Activated naive CD4-positive, alpha-beta T cell treated with anti-CD3 and anti-CD28 coated beads for 36 hours (primary cell): ENCODE data around the gene WDR59. TPM values are rescaled to one million over a fixed set of nuclear protein-coding genes. Genes with fewer than 3 reads are reported as not detected.

Source experiments
- CTCF ChIA-PET: fragments of 350-600 bp; sonication (Branson Sonifier 250); formaldehyde crosslinking; loops from one replicate; lab custom pipeline; 2021; ENCODE audit warnings: antibody characterized with exemption; lab: Charles Lee
- DNase-seq: peaks from one replicate; pipeline ENCODE4 v3.0.0-alpha.2; 2020
- H3K27ac Mint-ChIP-seq: one replicate; pipeline ENCODE4 v1.8.0; 2021; ENCODE audit warnings: mild to moderate bottlenecking, mixed read lengths
- H3K27me3 Mint-ChIP-seq: one replicate; pipeline ENCODE4 v1.8.0; 2021; ENCODE audit warnings: low read depth, mixed read lengths
- H3K36me3 Mint-ChIP-seq: one replicate; pipeline ENCODE4 v1.8.0; 2021; ENCODE audit warnings: low read depth, mixed read lengths
- H3K4me1 Mint-ChIP-seq: one replicate; pipeline ENCODE4 v1.8.0; 2021; ENCODE audit warnings: low read depth, mixed read lengths
- H3K4me3 Mint-ChIP-seq: one replicate; pipeline ENCODE4 v1.8.0; 2021; ENCODE audit warnings: mild to moderate bottlenecking, moderate library complexity, mixed read lengths
- H3K9me3 Mint-ChIP-seq: one replicate; pipeline ENCODE4 v1.8.0; 2021; ENCODE audit warnings: mixed read lengths
- intact Hi-C: fragments of 100-400 bp; cut with micrococcal nuclease; formaldehyde crosslinking; loops from one replicate; pipeline ENCODE4 v1.15.1; 2023
- total RNA-seq, 2 experiments: library from RNA; stranded (reverse); gene quantifications; one replicate each; pipeline ENCODE4 v1.2.3, GENCODE V29; 2021

The WDR59 gene
- total RNA-seq, 2 experiments from 2014 or later, result 47.8 to 55.6 TPM

DNA sequence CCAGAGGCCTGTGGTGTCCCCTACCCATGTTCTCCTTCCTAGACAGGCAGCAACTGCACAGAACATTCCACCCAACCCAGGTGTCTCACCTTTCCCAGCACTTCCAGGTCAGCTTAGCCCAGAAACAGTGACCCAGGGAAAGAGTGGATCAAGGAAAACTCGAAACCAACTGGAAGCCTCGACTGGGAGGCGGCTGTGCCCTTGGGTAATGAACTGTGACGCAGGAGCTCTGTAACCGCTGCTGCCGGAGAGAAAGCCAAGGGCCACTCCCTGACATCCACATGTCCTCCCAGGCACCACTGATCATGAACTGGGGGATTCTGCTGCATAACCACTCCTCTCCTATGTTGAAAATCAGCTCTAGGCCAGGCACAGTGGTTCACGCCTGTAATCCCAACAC lies 34.4 kb downstream of the WDR59 start:
- CTCF ChIA-PET, result interaction anchor here (0.6 kb wide), 1 partner anchor 332 kb away, joined by 3 read pairs; no protein-coding TSS in a partner anchor
- Mint-ChIP-seq H3K4me1 (no peaks in the 10 kb centered on the region), H3K9me3 (no peaks in the 10 kb centered on the region), H3K27me3 (no peaks in the 10 kb centered on the region), H3K36me3 (peaks cover 29% of the 10 kb centered on the region), H3K4me3 (no peak overlapping the region), H3K27ac (no peak overlapping the region)
- intact Hi-C loops, result no loop called here
- no peak for DNase-seq

DNA sequence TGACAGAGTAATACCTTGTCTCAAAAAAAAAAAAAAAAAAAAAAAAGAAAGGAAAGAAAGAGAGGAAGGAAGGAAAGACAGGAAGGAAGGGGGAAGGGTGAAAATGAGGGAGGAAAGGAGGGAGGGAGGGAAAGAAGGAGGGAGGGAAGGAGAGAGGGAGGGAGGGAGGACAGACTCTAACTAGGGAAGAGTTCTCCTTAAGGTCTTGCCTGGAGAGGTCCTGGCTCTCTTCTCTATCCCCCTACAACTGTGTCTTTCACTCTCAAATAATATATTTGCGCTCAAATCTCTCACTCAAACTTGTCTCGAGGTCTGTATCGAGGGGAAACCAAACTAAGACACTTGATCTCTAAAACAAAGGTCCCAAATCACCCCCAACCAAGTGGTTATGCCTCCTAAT lies 35.6 kb downstream of the WDR59 start:
- Mint-ChIP-seq H3K4me1 (no peaks in the 10 kb centered on the region), H3K36me3 (peaks cover 28% of the 10 kb centered on the region), H3K4me3 (no peak overlapping the region), H3K27me3 (no peaks in the 10 kb centered on the region), H3K27ac (no peak overlapping the region), H3K9me3 (no peaks in the 10 kb centered on the region)
- DNase-seq, result no peak
- intact Hi-C loops, result no loop called here
- CTCF ChIA-PET, result interaction anchor here (1.0 kb wide), 1 partner anchor 86 kb away, joined by 3 read pairs; no protein-coding TSS in a partner anchor

DNA sequence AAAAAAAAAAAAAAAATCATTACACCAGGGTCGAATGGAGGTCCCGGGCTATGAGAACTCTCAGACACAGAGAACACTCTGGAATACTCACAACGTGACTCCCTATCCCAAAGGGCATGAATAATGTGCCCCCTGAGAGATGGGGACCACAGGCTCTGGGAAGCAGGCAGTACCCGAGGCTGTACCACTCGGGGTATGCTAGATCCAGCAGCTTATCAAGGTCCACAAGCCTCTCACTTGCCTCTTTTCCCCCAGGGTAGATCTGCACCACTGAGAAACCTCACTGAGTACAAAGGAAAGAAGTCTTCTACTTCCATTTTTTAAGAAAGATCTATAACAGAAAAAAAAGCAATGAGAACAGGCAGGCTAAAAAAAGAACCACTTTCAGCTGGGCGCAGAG lies 40.5 kb downstream of the WDR59 start:
- no peak overlapping the region for H3K27ac Mint-ChIP-seq
- intact Hi-C loops, result no loop called here
- no peak for DNase-seq
- CTCF ChIA-PET, result no interaction called here
- H3K4me3 Mint-ChIP-seq, result no peak overlapping the region
- no peaks in the 10 kb centered on the region for H3K9me3 Mint-ChIP-seq
- no peaks in the 10 kb centered on the region for H3K4me1 Mint-ChIP-seq
- peaks cover 30% of the 10 kb centered on the region for H3K36me3 Mint-ChIP-seq
- no peaks in the 10 kb centered on the region for H3K27me3 Mint-ChIP-seq

DNA sequence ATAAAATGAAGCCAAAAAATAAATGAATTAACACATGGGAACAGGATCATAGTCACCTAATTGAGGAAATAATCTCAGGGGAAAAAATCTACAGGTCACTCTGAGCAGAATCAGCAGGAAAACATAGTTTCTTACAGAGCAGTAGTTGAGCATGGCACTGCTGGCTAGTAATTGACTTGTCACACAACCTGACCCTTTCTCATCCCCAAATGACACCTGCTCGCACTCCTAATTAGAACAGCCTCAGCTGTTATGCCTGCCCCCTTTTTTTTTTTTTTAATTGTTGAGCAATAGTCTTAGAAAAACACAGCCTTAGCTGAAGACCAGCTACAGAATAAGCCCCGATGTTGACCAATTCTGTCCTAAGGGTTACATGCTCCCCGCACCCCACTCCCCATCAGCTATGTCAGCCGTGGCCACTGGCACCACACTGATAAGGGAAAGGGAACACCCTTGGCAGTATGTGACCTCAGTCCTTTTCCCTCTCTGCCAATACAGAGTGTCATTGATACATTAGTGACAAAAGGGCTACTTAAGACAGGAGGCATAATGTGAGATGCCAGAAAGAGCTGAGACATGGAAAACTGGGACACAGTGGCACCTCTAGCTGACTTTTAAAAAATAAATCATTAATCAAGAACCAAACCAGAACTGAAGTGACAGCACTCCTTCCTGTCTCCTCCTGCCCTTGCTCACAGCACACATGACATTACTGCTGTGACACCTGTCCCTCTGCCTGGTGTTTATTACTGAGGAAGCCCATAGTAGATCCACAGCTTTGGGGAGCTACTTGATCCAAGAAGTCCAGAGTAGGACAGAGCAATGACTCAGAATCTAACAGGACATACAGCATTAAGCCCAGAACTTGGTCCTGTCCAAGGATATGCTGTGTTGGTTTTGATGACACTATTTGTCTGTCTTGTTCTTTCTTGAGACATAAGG lies 41.7 kb downstream of the WDR59 start:
- CTCF ChIA-PET, result no interaction called here
- intact Hi-C loops, result no loop called here
- no peak for DNase-seq
- H3K9me3 Mint-ChIP-seq, result no peaks in the 10 kb centered on the region
- no peak overlapping the region for H3K27ac Mint-ChIP-seq
- H3K27me3 Mint-ChIP-seq, result no peaks in the 10 kb centered on the region
- H3K4me3 Mint-ChIP-seq, result no peak overlapping the region
- H3K4me1 Mint-ChIP-seq, result no peaks in the 10 kb centered on the region
- peaks cover 28% of the 10 kb centered on the region for H3K36me3 Mint-ChIP-seq

DNA sequence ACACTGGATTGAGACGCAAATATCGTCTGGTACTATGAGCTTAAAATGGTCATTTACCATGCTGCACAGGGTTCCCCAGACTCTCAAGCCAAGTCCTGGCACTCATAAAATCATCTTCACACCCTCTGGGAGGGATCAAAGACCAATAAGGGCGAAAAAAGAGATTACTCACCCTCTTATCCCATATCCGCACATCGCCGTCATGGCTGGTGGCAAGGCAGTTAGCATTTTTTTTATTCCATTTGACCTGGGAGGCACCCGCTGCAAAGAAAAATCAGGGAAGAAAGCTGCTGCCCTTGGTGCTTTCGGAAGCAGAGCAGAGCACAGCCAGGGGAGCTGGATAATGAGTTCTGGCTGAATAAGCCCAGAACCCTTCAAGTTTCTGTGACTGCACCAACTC lies 42.4 kb downstream of the WDR59 start:
- Mint-ChIP-seq H3K4me1 (no peaks in the 10 kb centered on the region), H3K27me3 (no peaks in the 10 kb centered on the region), H3K27ac (no peak overlapping the region), H3K4me3 (no peak overlapping the region), H3K36me3 (peaks cover 30% of the 10 kb centered on the region), H3K9me3 (no peaks in the 10 kb centered on the region)
- intact Hi-C loops, result no loop called here
- DNase-seq, result no peak
- CTCF ChIA-PET, result interaction anchor here (0.6 kb wide), 1 partner anchor 15 kb away, joined by 4 read pairs; no protein-coding TSS in a partner anchor

DNA sequence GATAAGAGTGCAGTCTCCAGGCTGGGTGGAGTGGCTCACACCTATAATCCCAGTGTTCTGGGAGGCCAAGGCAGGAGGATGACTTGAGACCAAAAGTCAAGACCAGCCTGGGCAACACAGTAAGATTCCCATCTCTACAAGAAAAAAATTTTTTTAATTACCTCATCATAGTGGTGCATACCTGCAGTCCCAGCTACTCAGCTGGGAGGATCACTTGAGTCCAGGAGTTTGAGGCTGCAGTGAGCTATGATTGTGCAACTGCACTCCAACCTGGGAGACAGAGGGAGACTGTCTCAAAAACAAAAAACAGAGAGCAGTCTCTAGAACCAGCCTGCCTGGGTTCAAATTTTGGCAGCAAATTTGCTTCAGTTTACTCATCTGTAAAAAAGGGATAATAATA lies 45.2 kb downstream of the WDR59 start:
- Mint-ChIP-seq H3K36me3 (peaks cover 30% of the 10 kb centered on the region), H3K4me1 (no peaks in the 10 kb centered on the region), H3K4me3 (no peak overlapping the region), H3K27me3 (no peaks in the 10 kb centered on the region), H3K9me3 (no peaks in the 10 kb centered on the region), H3K27ac (no peak overlapping the region)
- DNase-seq, result no peak
- CTCF ChIA-PET, result no interaction called here
- intact Hi-C loops, result no loop called here

DNA sequence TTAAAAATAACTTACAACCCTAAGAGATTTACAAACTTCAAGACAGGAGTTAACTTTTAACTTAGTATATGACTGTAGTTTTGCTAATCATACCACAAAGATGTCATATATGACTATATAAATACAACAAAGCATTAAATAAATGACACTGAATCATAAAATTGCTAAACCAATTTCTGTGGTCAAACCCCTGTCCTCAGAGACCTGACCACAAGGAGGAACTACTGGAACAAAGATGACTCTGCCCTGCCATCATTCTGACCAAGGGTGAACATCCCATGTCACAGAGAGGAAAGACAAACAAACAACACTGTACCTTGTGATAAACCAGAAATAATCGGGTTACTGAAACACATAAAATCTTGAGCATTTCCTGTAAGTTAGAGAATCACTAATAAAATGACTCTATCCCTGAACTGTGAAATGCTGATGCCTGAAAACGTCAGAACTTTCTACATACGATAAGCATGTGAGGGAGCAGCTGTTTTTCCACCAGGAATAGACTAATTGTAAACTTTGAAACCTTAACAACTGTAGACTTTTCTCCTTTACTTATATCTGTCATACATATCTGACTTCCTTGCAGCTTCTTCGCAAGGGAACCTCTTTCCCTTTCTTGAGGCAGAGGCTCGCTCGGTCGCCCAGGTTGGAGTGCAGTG lies 47.9 kb downstream of the WDR59 start:
- CTCF ChIA-PET, result no interaction called here
- H3K4me1 Mint-ChIP-seq, result no peaks in the 10 kb centered on the region
- no peak overlapping the region for H3K4me3 Mint-ChIP-seq
- H3K36me3 Mint-ChIP-seq, result peaks cover 29% of the 10 kb centered on the region
- no peaks in the 10 kb centered on the region for H3K27me3 Mint-ChIP-seq
- no peak overlapping the region for H3K27ac Mint-ChIP-seq
- DNase-seq, result peak; percentile 8
- intact Hi-C loops, result no loop called here
- H3K9me3 Mint-ChIP-seq, result no peaks in the 10 kb centered on the region

DNA sequence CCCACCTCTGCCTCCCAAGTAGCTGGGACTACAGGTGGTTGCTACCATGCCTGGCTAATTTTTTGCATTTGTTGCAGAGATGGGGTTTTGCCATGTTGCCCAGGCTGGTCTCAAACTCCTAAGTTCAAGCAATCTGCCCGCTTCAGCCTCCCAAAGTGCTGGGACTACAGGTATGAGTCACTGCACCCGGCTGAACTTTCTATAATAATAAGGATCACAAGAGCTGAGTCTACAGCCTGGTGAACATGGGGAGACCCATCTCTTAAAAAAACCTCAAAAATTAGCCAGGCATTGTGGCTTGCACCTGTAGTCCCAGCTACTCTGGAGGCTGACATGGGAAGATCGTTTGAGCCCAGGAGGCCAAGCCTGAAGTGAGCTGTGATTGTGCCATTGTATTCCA lies 53.5 kb downstream of the WDR59 start:
- H3K36me3 Mint-ChIP-seq, result peaks cover 16% of the 10 kb centered on the region
- no peaks in the 10 kb centered on the region for H3K9me3 Mint-ChIP-seq
- H3K27ac Mint-ChIP-seq, result no peak overlapping the region
- intact Hi-C loops, result no loop called here
- no peak for DNase-seq
- no peak overlapping the region for H3K4me3 Mint-ChIP-seq
- CTCF ChIA-PET, result no interaction called here
- H3K27me3 Mint-ChIP-seq, result no peaks in the 10 kb centered on the region
- no peaks in the 10 kb centered on the region for H3K4me1 Mint-ChIP-seq

DNA sequence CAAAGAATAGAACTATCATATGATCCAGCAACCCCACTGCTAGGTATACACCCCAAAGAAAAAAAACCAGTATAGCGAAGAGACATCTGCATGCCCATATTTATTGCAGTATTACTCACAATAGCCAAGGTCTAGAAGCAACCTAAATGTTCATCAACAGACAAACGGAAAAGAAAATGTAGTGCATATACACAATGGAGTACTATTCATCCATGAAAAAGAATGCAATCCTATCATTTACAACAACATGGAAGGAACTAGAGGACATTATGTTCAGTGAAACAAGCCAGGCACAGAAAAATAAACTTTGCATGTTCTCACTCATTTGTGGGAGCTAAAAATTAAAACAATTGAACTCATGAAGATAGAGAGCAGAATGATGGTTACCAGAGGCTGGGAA lies 55.3 kb downstream of the WDR59 start:
- peaks cover 16% of the 10 kb centered on the region for H3K36me3 Mint-ChIP-seq
- DNase-seq, result no peak
- intact Hi-C loops, result no loop called here
- no peak overlapping the region for H3K27ac Mint-ChIP-seq
- CTCF ChIA-PET, result no interaction called here
- H3K4me1 Mint-ChIP-seq, result no peaks in the 10 kb centered on the region
- H3K27me3 Mint-ChIP-seq, result no peaks in the 10 kb centered on the region
- H3K4me3 Mint-ChIP-seq, result no peak overlapping the region
- no peaks in the 10 kb centered on the region for H3K9me3 Mint-ChIP-seq

DNA sequence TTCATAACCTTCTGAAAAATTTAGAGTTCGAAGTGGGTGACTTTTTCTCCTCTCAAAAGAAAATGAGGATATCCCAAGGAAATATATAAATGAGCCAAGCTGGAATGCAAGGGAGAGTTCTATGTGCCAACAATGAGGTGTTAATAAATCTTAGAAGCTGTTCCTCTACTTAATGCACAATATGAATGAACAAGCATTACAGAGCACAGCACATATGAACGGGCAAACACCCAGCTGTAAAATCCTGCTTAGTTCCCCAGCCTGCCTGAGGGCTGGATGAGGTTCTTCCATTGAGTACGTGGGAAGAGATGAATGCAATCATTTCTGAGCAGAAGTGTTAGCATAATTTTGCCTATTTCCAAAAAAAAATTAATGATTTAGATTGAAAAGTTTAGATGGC lies 58.1 kb downstream of the WDR59 start:
- Mint-ChIP-seq H3K36me3 (peaks cover 13% of the 10 kb centered on the region), H3K4me3 (no peak overlapping the region), H3K27ac (no peak overlapping the region), H3K4me1 (no peaks in the 10 kb centered on the region), H3K27me3 (no peaks in the 10 kb centered on the region), H3K9me3 (no peaks in the 10 kb centered on the region)
- CTCF ChIA-PET, result interaction anchor here (1.4 kb wide), 1 partner anchor 71 kb away, joined by 4 read pairs; no protein-coding TSS in a partner anchor
- DNase-seq, result no peak
- intact Hi-C loops, result no loop called here

DNA sequence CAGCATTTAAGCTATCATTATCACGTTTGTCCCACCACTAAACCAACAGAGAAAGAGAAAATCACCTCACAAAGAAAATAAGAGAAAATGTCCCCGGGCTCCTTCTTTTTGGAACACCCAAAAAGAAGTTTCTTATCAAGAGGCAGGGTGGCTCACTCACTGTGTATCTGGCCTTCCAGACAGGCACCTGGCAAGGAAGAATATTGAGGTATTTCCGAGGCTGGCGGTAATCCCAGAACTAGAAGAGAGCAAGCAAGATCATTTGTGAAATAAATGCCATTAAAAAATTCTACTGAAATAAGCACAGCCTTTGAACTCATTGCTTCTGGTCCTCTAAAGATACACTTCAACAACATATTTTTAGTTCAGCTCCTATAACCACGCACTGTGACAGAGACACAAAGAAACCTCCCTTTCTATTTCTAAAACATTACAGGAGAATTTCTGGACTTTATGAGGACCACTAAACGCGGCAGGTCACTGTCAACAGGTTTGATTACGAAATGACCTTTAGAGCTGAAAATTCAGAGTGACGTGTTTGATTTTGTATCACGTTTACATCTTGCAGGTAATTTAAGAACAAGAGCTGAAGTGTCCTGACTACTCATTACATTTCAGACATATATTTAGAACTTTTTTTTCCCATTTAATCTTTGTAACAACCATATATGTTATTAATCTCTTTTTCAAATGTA lies 61.0 kb downstream of the WDR59 start:
- Mint-ChIP-seq H3K36me3 (peaks cover 27% of the 10 kb centered on the region), H3K27me3 (no peaks in the 10 kb centered on the region), H3K4me1 (no peaks in the 10 kb centered on the region), H3K4me3 (no peak overlapping the region), H3K9me3 (no peaks in the 10 kb centered on the region), H3K27ac (no peak overlapping the region)
- CTCF ChIA-PET, result no interaction called here
- intact Hi-C loops, result no loop called here
- DNase-seq, result no peak
